SK-N-SH (cell line): ENCODE measurements around the gene DEFB125.

Experiments used
- CHD2 ChIP-seq: fragments of 150-350 bp; IDR thresholded peaks from 2 replicates; pipeline ENCODE4 v1.6.1; 2018; ENCODE audit warnings: low read length; ENCODE audit not compliant: partially characterized antibody
- ELF1 ChIP-seq: IDR thresholded peaks from 2 replicates; pipeline ENCODE4 v1.4.0; 2012
- EZH2phosphoT487 ChIP-seq: fragments of 200-600 bp; sonication (generic); IDR thresholded peaks from 2 replicates; pipeline ENCODE4 v1.6.1; 2017; ENCODE audit warnings: low read depth, mixed run types, mild to moderate bottlenecking, antibody characterized with exemption, moderate library complexity, borderline replicate concordance
- FOXJ3 ChIP-seq: sonication (generic); formaldehyde crosslinking; IDR thresholded peaks from 2 replicates; pipeline ENCODE4 v1.5.1; 2020; ENCODE audit warnings: mild to moderate bottlenecking, missing genetic modification reagents
- GABPA ChIP-seq: IDR thresholded peaks from 2 replicates; pipeline ENCODE4 v1.4.0; 2012; ENCODE audit warnings: low read depth, mild to moderate bottlenecking
- MXI1 ChIP-seq: IDR thresholded peaks from 2 replicates; pipeline ENCODE4 v1.6.1; 2012; ENCODE audit warnings: mild to moderate bottlenecking, low read depth, low read length, improper control_type of control experiment
- SMC3 ChIP-seq: IDR thresholded peaks from 2 replicates; pipeline ENCODE4 v1.6.1; 2012; ENCODE audit warnings: low read depth, low read length, improper control_type of control experiment
- TEAD4 ChIP-seq: IDR thresholded peaks from 2 replicates; pipeline ENCODE4 v1.4.0; 2012; ENCODE audit warnings: mild to moderate bottlenecking, borderline replicate concordance; ENCODE audit not compliant: insufficient read depth
- YY1 ChIP-seq: IDR thresholded peaks from 2 replicates; pipeline ENCODE4 v1.4.0; 2012; ENCODE audit warnings: low read depth, mild to moderate bottlenecking
- TF ChIP-seq, protein P1 (sequence below): IDR thresholded peaks from 2 replicates; pipeline ENCODE4 v1.4.0; 2012; ENCODE audit warnings: low read depth, borderline replicate concordance
- TF ChIP-seq, protein P2 (sequence below): fragments of 200-600 bp; sonication (generic); IDR thresholded peaks from 2 replicates; pipeline ENCODE4 v1.6.1; 2017; ENCODE audit warnings: antibody characterized with exemption, mild to moderate bottlenecking, moderate library complexity
- TF ChIP-seq, protein P3 (sequence below): IDR thresholded peaks from 2 replicates; pipeline ENCODE4 v1.4.0; 2012; ENCODE audit warnings: low read depth, borderline replicate concordance

DNA sequence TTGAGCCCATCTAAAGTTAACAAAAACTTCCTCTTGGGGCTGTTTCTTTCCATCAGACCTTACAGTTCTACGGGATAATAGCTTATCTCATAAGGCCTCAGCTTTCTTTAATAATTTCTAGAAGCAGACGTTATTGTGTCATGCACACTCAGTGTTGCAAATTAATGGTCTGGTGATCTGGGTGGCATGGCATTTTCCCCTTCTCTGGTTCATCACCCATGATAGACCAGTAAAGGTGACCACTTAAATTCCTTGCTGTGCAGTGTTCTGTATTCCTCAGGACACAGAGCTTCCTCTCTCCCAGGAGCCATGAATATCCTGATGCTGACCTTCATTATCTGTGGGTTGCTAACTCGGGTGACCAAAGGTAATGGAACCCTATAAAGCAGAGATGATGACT lies at the start of gene DEFB125:
- TF ChIP-seq, protein P1, sequence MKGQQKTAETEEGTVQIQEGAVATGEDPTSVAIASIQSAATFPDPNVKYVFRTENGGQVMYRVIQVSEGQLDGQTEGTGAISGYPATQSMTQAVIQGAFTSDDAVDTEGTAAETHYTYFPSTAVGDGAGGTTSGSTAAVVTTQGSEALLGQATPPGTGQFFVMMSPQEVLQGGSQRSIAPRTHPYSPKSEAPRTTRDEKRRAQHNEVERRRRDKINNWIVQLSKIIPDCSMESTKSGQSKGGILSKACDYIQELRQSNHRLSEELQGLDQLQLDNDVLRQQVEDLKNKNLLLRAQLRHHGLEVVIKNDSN = no peak
- TF ChIP-seq FOXJ3 (CRISPR knock-in tag) (no peak), ELF1 (no peak), YY1 (no peak), TEAD4 (no peak), MXI1 (no peak), GABPA (no peak), CHD2 (no peak), EZH2phosphoT487 (no peak), SMC3 (no peak)
- TF ChIP-seq, protein P2, sequence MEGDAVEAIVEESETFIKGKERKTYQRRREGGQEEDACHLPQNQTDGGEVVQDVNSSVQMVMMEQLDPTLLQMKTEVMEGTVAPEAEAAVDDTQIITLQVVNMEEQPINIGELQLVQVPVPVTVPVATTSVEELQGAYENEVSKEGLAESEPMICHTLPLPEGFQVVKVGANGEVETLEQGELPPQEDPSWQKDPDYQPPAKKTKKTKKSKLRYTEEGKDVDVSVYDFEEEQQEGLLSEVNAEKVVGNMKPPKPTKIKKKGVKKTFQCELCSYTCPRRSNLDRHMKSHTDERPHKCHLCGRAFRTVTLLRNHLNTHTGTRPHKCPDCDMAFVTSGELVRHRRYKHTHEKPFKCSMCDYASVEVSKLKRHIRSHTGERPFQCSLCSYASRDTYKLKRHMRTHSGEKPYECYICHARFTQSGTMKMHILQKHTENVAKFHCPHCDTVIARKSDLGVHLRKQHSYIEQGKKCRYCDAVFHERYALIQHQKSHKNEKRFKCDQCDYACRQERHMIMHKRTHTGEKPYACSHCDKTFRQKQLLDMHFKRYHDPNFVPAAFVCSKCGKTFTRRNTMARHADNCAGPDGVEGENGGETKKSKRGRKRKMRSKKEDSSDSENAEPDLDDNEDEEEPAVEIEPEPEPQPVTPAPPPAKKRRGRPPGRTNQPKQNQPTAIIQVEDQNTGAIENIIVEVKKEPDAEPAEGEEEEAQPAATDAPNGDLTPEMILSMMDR = no peak
- TF ChIP-seq, protein P3, sequence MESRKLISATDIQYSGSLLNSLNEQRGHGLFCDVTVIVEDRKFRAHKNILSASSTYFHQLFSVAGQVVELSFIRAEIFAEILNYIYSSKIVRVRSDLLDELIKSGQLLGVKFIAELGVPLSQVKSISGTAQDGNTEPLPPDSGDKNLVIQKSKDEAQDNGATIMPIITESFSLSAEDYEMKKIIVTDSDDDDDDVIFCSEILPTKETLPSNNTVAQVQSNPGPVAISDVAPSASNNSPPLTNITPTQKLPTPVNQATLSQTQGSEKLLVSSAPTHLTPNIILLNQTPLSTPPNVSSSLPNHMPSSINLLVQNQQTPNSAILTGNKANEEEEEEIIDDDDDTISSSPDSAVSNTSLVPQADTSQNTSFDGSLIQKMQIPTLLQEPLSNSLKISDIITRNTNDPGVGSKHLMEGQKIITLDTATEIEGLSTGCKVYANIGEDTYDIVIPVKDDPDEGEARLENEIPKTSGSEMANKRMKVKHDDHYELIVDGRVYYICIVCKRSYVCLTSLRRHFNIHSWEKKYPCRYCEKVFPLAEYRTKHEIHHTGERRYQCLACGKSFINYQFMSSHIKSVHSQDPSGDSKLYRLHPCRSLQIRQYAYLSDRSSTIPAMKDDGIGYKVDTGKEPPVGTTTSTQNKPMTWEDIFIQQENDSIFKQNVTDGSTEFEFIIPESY = no peak
